Measurements from ENCODE around the gene YIF1B.

YIF1B gene

DNA sequence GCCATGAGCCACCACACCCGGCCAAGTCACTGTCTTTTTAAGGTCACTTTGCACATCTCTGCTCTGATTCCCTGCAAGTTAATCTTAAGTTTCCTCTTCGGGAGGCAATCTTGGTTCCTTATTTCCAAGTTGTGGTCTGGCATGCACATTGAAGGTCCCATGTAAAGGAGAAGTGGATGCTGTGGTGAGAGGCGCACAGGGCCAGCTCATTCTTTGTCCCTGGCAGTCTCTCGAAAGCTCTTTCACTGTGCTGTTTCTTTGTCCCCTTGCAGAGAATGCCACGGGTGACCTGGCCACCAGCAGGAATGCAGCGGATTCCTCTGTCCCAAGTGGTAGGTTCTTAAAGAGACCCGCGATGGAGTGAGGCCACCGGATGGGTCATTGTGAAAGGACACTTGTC, 28.1 kb downstream of the YIF1B start:
- H3K9ac ChIP-seq: no peak overlapping the region
- H2AFZ ChIP-seq: no peak overlapping the region
- no peaks in the 10 kb centered on the region for H3K36me3 ChIP-seq (ENCODE audit: control insufficient read depth, insufficient read depth, low read length)
- H3K4me1 ChIP-seq: peaks cover 3% of the 10 kb centered on the region
- TF ChIP-seq, protein P1, sequence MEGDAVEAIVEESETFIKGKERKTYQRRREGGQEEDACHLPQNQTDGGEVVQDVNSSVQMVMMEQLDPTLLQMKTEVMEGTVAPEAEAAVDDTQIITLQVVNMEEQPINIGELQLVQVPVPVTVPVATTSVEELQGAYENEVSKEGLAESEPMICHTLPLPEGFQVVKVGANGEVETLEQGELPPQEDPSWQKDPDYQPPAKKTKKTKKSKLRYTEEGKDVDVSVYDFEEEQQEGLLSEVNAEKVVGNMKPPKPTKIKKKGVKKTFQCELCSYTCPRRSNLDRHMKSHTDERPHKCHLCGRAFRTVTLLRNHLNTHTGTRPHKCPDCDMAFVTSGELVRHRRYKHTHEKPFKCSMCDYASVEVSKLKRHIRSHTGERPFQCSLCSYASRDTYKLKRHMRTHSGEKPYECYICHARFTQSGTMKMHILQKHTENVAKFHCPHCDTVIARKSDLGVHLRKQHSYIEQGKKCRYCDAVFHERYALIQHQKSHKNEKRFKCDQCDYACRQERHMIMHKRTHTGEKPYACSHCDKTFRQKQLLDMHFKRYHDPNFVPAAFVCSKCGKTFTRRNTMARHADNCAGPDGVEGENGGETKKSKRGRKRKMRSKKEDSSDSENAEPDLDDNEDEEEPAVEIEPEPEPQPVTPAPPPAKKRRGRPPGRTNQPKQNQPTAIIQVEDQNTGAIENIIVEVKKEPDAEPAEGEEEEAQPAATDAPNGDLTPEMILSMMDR (IDR thresholded peaks at IDR 0.05): no peak
- H3K79me2 ChIP-seq: peaks cover 61% of the 10 kb centered on the region
- H3K27me3 ChIP-seq (ENCODE audit: control insufficient read depth, insufficient read depth, low read length): no peaks in the 10 kb centered on the region
- H3K9me3 ChIP-seq (ENCODE audit: control insufficient read depth, low read length): no peaks in the 10 kb centered on the region
- H3K4me3 ChIP-seq (ENCODE audit: low read depth, low read length): no peak overlapping the region
- no peak overlapping the region for H3K27ac ChIP-seq
- no peak overlapping the region for H3K4me2 ChIP-seq (ENCODE audit: low read length)

DNA sequence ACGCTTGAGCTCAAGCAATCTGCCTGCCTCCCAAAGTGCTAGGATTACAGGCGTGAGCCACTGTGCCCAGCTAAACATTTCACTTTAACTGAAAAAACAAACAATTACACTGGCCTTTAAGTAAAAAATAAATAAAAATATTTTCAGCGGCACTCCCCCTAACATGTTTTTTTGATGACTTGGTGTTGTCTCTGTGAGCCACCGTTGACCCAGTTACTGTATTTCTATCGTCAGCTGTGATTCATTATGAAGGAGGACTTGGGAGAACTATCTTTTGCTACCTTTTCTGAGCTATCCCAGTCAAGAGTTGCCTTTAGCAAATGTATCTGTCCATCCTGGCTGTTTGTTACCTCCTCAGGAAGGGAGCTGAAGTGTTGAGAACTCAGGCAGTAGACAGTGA, 30.2 kb downstream of the YIF1B start:
- Histone ChIP-seq H3K4me1 (peaks cover 13% of the 10 kb centered on the region), H3K36me3 (ENCODE audit: control insufficient read depth, insufficient read depth, low read length) (no peaks in the 10 kb centered on the region), H3K9ac (no peak overlapping the region)

DNA sequence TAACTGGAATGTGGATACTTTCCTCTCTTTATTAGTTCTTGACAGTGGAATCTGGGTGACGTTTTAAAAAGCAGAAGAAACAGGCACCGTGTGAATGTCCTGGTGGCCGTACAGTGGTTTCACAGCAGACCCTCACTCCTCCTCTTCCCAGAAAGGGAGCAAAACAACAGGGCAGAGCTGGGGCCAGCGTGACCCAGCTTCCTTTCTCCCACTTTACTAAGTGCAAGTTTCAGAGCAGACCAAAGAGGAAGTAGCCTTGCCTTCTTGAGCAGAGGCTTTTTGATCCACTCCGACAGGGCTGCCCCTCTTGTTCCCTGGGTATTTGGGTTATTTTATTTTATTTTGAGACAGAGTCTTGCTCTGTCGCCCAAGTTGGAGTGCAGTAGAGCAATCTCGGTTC, 31.3 kb downstream of the YIF1B start:
- Histone ChIP-seq H2AFZ (no peak overlapping the region), H3K4me2 (ENCODE audit: low read length) (no peak overlapping the region), H3K9ac (no peak overlapping the region), H3K36me3 (ENCODE audit: control insufficient read depth, insufficient read depth, low read length) (no peaks in the 10 kb centered on the region), H3K27me3 (ENCODE audit: control insufficient read depth, insufficient read depth, low read length) (no peaks in the 10 kb centered on the region), H3K79me2 (peaks cover 72% of the 10 kb centered on the region), H3K4me1 (peaks cover 13% of the 10 kb centered on the region), H3K27ac (no peak overlapping the region), H3K4me3 (ENCODE audit: low read depth, low read length) (no peak overlapping the region), H3K9me3 (ENCODE audit: control insufficient read depth, low read length) (no peaks in the 10 kb centered on the region)
- TF ChIP-seq, protein P1 (IDR thresholded peaks at IDR 0.05): no peak

More for the DNA sequence above, 30.2 kb downstream of the YIF1B start:
- H3K27ac ChIP-seq: no peak overlapping the region
- no peaks in the 10 kb centered on the region for H3K27me3 ChIP-seq (ENCODE audit: control insufficient read depth, insufficient read depth, low read length)
- no peak overlapping the region for H3K4me2 ChIP-seq (ENCODE audit: low read length)
- TF ChIP-seq, protein P1 (IDR thresholded peaks at IDR 0.05): no peak
- no peak overlapping the region for H2AFZ ChIP-seq
- no peak overlapping the region for H3K4me3 ChIP-seq (ENCODE audit: low read depth, low read length)
- H3K9me3 ChIP-seq (ENCODE audit: control insufficient read depth, low read length): no peaks in the 10 kb centered on the region
- H3K79me2 ChIP-seq: peaks cover 77% of the 10 kb centered on the region

DNA sequence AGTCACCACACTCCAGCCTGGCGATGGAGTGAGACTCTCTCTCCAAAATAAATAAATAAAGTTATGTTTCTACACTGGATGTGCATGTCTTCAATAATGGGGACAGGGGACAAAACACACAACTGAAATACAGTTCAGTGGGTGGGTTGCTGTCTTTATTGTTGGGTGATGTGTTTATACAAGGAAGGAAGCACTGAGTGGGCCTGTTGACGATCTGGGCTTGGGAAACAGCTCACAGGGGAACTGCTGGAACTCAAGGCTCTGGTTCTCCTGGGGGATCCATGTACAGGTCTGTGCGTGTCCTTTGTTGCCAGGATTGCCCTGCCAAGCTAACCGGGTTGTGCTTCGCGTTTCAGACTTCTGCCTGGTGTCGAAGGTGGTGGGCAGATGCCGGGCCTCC, 32.5 kb downstream of the YIF1B start:
- H3K27me3 ChIP-seq (ENCODE audit: control insufficient read depth, insufficient read depth, low read length): no peaks in the 10 kb centered on the region
- H3K4me2 ChIP-seq (ENCODE audit: low read length): no peak overlapping the region
- H2AFZ ChIP-seq: no peak overlapping the region
- H3K36me3 ChIP-seq (ENCODE audit: control insufficient read depth, insufficient read depth, low read length): no peaks in the 10 kb centered on the region
- H3K27ac ChIP-seq: no peak overlapping the region
- peaks cover 65% of the 10 kb centered on the region for H3K79me2 ChIP-seq
- no peak overlapping the region for H3K4me3 ChIP-seq (ENCODE audit: low read depth, low read length)
- no peaks in the 10 kb centered on the region for H3K9me3 ChIP-seq (ENCODE audit: control insufficient read depth, low read length)
- TF ChIP-seq, protein P1 (IDR thresholded peaks at IDR 0.05): no peak
- peaks cover 20% of the 10 kb centered on the region for H3K4me1 ChIP-seq
- H3K9ac ChIP-seq: no peak overlapping the region

DNA sequence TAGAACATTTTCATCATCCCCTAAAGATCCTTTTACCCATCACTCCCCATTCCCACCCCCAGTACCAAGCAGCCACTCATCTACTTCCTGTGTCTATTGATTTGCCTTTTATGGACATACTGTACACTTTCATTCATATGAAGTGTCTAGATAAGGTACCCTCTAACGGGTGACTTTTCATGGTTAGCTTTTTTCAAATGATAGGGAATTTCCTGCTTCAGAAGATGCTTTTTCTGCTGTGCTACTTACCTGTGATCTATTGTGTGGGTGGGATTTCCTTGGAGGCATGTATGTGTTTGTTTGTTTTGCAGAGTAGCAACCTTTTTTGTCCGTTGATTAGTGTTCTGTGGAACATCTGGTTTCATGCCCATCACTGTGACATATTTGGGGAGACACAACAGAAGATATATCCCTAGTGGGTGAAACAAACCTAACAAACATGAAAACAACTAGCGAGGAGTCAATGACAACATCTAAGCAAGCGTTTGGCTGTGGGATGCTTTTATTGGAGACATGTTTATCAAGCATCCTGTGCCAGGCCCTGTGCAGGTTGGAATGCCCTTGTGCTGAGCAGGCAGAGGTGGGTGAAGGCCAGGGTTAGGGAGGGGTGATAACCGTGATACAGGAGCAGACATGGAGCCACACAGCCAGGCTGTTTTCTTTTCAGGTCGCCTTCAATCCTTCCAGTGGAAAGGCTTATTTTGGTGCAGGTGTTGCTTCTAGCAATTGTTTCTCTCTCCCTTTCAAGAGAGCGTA, 33.8 kb downstream of the YIF1B start:
- Histone ChIP-seq H3K9ac (no peak overlapping the region), H3K79me2 (peaks cover 57% of the 10 kb centered on the region), H3K4me1 (peaks cover 31% of the 10 kb centered on the region), H3K36me3 (ENCODE audit: control insufficient read depth, insufficient read depth, low read length) (no peaks in the 10 kb centered on the region), H3K27ac (no peak overlapping the region), H3K27me3 (ENCODE audit: control insufficient read depth, insufficient read depth, low read length) (no peaks in the 10 kb centered on the region), H3K9me3 (ENCODE audit: control insufficient read depth, low read length) (no peaks in the 10 kb centered on the region), H3K4me2 (ENCODE audit: low read length) (no peak overlapping the region), H2AFZ (no peak overlapping the region), H3K4me3 (ENCODE audit: low read depth, low read length) (no peak overlapping the region)
- TF ChIP-seq, protein P1 (IDR thresholded peaks at IDR 0.05): no peak

Data from parathyroid adenoma (tissue), 2 donors.